Trophoblast cell (in vitro differentiated cells and primary cell): ENCODE measurements around the gene PRELID2.

Experiments used
- DNase-seq, 2 donors: peaks; one replicate each; pipeline ENCODE4 v3.0.0-alpha.2; 2016
- H2AFZ ChIP-seq: 2 replicates; pipeline ENCODE4 v1.6.1; 2013; ENCODE audit warnings: low read length, moderate library complexity, mild to moderate bottlenecking; ENCODE audit not compliant: insufficient read depth, poor library complexity
- H2AK5ac ChIP-seq: 2 replicates; pipeline ENCODE4 v1.6.1; 2013; ENCODE audit warnings: mild to moderate bottlenecking, low read length
- H2BK120ac ChIP-seq: 2 replicates; pipeline ENCODE4 v1.6.1; 2013; ENCODE audit warnings: low read length, mild to moderate bottlenecking, moderate library complexity; ENCODE audit not compliant: insufficient read depth, poor library complexity
- H2BK12ac ChIP-seq: 2 replicates; pipeline ENCODE4 v1.6.1; 2013; ENCODE audit warnings: mild to moderate bottlenecking, low read length, moderate library complexity
- H2BK5ac ChIP-seq: 2 replicates; pipeline ENCODE4 v1.6.1; 2013; ENCODE audit warnings: low read length, low read depth, moderate library complexity, mild to moderate bottlenecking; ENCODE audit not compliant: poor library complexity
- H3K14ac ChIP-seq: 2 replicates; pipeline ENCODE4 v1.6.1; 2013; ENCODE audit warnings: mild to moderate bottlenecking, low read length
- H3K18ac ChIP-seq: 2 replicates; pipeline ENCODE4 v1.6.1; 2013; ENCODE audit warnings: mild to moderate bottlenecking, low read length
- H3K23ac ChIP-seq: 2 replicates; pipeline ENCODE4 v1.6.1; 2013; ENCODE audit warnings: low read length
- H3K27ac ChIP-seq: 2 replicates; pipeline ENCODE4 v1.5.1; 2013; ENCODE audit warnings: low read depth, mild to moderate bottlenecking, inconsistent platforms, low read length, moderate library complexity
- H3K27me3 ChIP-seq: 2 replicates; pipeline ENCODE4 v1.6.1; 2013; ENCODE audit warnings: inconsistent platforms, mild to moderate bottlenecking, low read length, moderate library complexity; ENCODE audit not compliant: insufficient read depth
- H3K36me3 ChIP-seq, 2 experiments: 1 replicate in 1 of 2; 2 replicates in 1 of 2; pipeline ENCODE4 v1.6.1; 2013; ENCODE audit warnings: low read length in 2 of 2, mild to moderate bottlenecking in 2 of 2, moderate library complexity in 1 of 2; ENCODE audit not compliant: insufficient read depth in 2 of 2, control insufficient read depth in 1 of 2
- H3K4ac ChIP-seq: 2 replicates; pipeline ENCODE4 v1.6.1; 2013; ENCODE audit warnings: low read depth, mild to moderate bottlenecking, low read length, moderate library complexity
- H3K4me1 ChIP-seq, 2 experiments: 1 replicate in 1 of 2; 2 replicates in 1 of 2; pipeline ENCODE4 v1.6.1; 2013; ENCODE audit warnings: low read length in 2 of 2, mild to moderate bottlenecking in 2 of 2, moderate library complexity in 1 of 2; ENCODE audit not compliant: insufficient read depth in 2 of 2, control insufficient read depth in 1 of 2
- H3K4me2 ChIP-seq: 2 replicates; pipeline ENCODE4 v1.6.1; 2013; ENCODE audit warnings: inconsistent platforms, mild to moderate bottlenecking, low read length, moderate library complexity
- H3K4me3 ChIP-seq: 2 replicates; pipeline ENCODE4 v1.5.1; 2013; ENCODE audit warnings: mild to moderate bottlenecking, low read depth, low read length, inconsistent platforms
- H3K79me1 ChIP-seq: one replicate; pipeline ENCODE4 v1.6.1; 2013; ENCODE audit warnings: low read length
- H3K79me2 ChIP-seq: 2 replicates; pipeline ENCODE4 v1.6.1; 2013; ENCODE audit warnings: low read length, mild to moderate bottlenecking; ENCODE audit not compliant: control insufficient read depth, insufficient read depth, poor library complexity
- H3K9ac ChIP-seq: 2 replicates; pipeline ENCODE4 v1.6.1; 2013; ENCODE audit warnings: mild to moderate bottlenecking, low read length
- H3K9me3 ChIP-seq: 2 replicates; pipeline ENCODE4 v1.6.1; 2013; ENCODE audit warnings: low read depth, mild to moderate bottlenecking, control low read depth, inconsistent platforms, low read length; ENCODE audit not compliant: insufficient read depth
- H4K12ac ChIP-seq: 2 replicates; pipeline ENCODE4 v1.6.1; 2013; ENCODE audit warnings: low read depth, mild to moderate bottlenecking, low read length, moderate library complexity
- H4K8ac ChIP-seq: 2 replicates; pipeline ENCODE4 v1.6.1; 2013; ENCODE audit warnings: low read depth, mild to moderate bottlenecking, low read length, moderate library complexity
- H4K91ac ChIP-seq: one replicate; pipeline ENCODE4 v1.6.1; 2013; ENCODE audit warnings: low read depth, mild to moderate bottlenecking, low read length, moderate library complexity
- WGBS: extraction: QIAGEN DNeasy Blood & Tissue Kit; methylation state at CpG from one replicate; pipeline ENCODE4 v1.1.7; 2013; ENCODE audit warnings: missing lambda C conversion rate; ENCODE audit not compliant: insufficient read length, insufficient coverage; ENCODE audit errors: extremely low coverage; 5-methylcytosine and 5-hydroxymethylcytosine counted together

The PRELID2 gene

DNA sequence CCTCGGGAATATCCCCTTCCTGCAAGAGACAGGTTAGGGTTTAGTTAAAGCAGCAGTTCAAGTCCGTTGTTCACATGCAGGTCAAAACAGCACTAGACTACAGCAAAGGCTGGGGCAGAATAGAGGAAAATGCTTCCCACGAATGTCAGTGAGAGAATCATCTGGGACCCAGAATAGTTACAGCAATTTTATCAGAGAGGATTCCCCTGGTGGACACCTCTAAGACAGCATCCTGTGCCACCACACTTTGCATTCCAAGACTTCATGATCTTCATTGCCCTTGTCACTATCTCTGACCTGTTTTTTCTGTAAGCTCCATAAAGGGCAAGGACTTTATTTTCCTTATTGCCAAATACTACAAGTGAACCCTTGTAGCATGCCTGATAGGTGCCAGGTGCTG lies 24.8 kb upstream of the PRELID2 start:
- no peak overlapping the region for H3K18ac ChIP-seq
- H3K27me3 ChIP-seq: no peaks in the 10 kb centered on the region
- H2BK5ac ChIP-seq: no peak overlapping the region
- WGBS: no CpG with 5 or more reads among the region's 3 CpGs
- no peaks in the 10 kb centered on the region for H3K36me3 ChIP-seq
- no peak overlapping the region for H3K14ac ChIP-seq
- H3K79me1 ChIP-seq: peaks cover 5% of the 10 kb centered on the region
- DNase-seq: no peak
- no peak overlapping the region for H4K8ac ChIP-seq
- no peak overlapping the region for H2AK5ac ChIP-seq
- H4K12ac ChIP-seq: no peak overlapping the region
- H4K91ac ChIP-seq: no peak overlapping the region
- no peak overlapping the region for H3K4ac ChIP-seq
- no peak overlapping the region for H3K4me2 ChIP-seq
- H3K23ac ChIP-seq: no peak overlapping the region
- no peak overlapping the region for H3K4me3 ChIP-seq
- H3K9ac ChIP-seq: no peak overlapping the region
- H2AFZ ChIP-seq: no peak overlapping the region
- peaks cover 4 to 10% of the 10 kb centered on the region in 2 experiments for H3K4me1 ChIP-seq
- H2BK120ac ChIP-seq: no peak overlapping the region
- no peak overlapping the region for H3K27ac ChIP-seq
- no peaks in the 10 kb centered on the region for H3K9me3 ChIP-seq
- H3K79me2 ChIP-seq: no peaks in the 10 kb centered on the region
- no peak overlapping the region for H2BK12ac ChIP-seq

DNA sequence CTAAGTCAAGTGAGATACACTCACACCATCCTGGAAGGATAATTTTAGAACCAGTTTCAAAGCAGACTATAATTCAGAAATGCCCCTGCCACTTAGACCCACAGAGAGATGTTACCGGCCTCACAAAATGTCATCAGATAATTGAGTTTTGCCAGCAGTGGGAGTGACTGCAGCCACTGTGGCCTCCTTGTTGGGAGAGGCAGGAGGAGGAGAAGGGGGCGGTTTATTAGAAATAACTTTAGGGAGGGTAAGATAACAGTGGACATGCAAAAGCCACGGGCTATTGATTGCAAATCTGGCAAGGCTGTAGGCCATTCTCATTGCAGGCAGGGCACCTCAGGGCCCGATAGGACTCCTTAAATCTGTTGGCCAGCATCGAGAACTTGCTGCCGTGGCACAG lies 24.3 kb upstream of the PRELID2 start:
- peaks cover 6 to 13% of the 10 kb centered on the region in 2 experiments for H3K4me1 ChIP-seq
- WGBS: no CpG with 5 or more reads among the region's 6 CpGs
- no peaks in the 10 kb centered on the region for H3K9me3 ChIP-seq
- H3K36me3 ChIP-seq: no peaks in the 10 kb centered on the region
- peaks cover 5% of the 10 kb centered on the region for H3K79me1 ChIP-seq
- no peak overlapping the region for H4K8ac ChIP-seq
- H2BK5ac ChIP-seq: no peak overlapping the region
- H3K18ac ChIP-seq: no peak overlapping the region
- no peak overlapping the region for H2BK12ac ChIP-seq
- no peak overlapping the region for H3K4me2 ChIP-seq
- no peak overlapping the region for H3K4me3 ChIP-seq
- H2BK120ac ChIP-seq: no peak overlapping the region
- H3K9ac ChIP-seq: no peak overlapping the region
- H4K12ac ChIP-seq: no peak overlapping the region
- no peak overlapping the region for H4K91ac ChIP-seq
- no peak overlapping the region for H3K27ac ChIP-seq
- no peak overlapping the region for H3K23ac ChIP-seq
- H3K4ac ChIP-seq: no peak overlapping the region
- H3K79me2 ChIP-seq: no peaks in the 10 kb centered on the region
- no peaks in the 10 kb centered on the region for H3K27me3 ChIP-seq
- no peak for DNase-seq
- H2AFZ ChIP-seq: no peak overlapping the region
- no peak overlapping the region for H2AK5ac ChIP-seq
- H3K14ac ChIP-seq: no peak overlapping the region

- H2BK5ac ChIP-seq: no peak overlapping the region
- H3K36me3 ChIP-seq: no peaks in the 10 kb centered on the region
- H4K91ac ChIP-seq: no peak overlapping the region
- no peak overlapping the region for H2BK120ac ChIP-seq
- H3K27ac ChIP-seq: no peak overlapping the region
- H3K4me1 ChIP-seq: peaks cover 6 to 13% of the 10 kb centered on the region in 2 experiments
- no CpG with 5 or more reads among the region's 4 CpGs for WGBS
- no peak overlapping the region for H3K9ac ChIP-seq
- no peak overlapping the region for H3K4me2 ChIP-seq
- no peak overlapping the region for H3K18ac ChIP-seq
- no peak overlapping the region for H4K12ac ChIP-seq
- no peaks in the 10 kb centered on the region for H3K9me3 ChIP-seq
- no peak overlapping the region for H2AFZ ChIP-seq
- H2AK5ac ChIP-seq: no peak overlapping the region
- no peak overlapping the region for H3K23ac ChIP-seq
- H3K27me3 ChIP-seq: no peaks in the 10 kb centered on the region
- no peak overlapping the region for H3K4me3 ChIP-seq
- H4K8ac ChIP-seq: no peak overlapping the region
- no peaks in the 10 kb centered on the region for H3K79me2 ChIP-seq
- peaks cover 5% of the 10 kb centered on the region for H3K79me1 ChIP-seq
- DNase-seq: no peak
- no peak overlapping the region for H3K14ac ChIP-seq
- H3K4ac ChIP-seq: no peak overlapping the region
- no peak overlapping the region for H2BK12ac ChIP-seq
These were observed 23.8 kb upstream of the PRELID2 start for GRCh38 chr5:145858959-145859358.

DNA sequence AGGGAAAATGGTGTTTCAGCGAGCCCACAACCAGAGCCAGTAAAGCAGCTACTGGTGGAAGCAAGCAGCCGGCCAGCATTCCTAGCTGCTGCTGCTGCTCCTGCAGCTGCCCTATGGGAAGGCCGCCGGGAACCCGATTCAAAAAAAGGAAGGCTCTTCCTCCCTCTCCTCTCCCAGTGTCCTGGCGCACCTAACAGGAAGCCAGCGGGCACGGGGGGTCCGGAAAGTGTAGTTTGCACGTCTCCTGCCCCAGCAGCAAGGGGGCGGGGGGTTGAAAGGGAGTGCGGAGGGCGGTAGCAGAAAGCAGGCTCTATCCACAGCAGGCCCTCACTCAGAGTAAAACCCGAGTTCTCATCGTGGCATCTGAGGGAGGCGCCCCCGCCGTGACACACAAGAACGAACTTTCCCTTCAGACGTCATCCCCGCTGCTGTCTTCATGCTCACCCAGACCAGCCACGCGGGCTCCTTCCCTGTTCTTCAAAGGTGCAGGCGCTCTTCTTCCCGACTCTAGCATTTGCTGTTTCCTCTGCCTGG lies 21.2 kb upstream of the PRELID2 start:
- peak overlapping the region; percentile 47 for H2AFZ ChIP-seq
- H2BK120ac ChIP-seq: peak overlapping the region; percentile 10
- H3K9ac ChIP-seq: no peak overlapping the region
- no peak overlapping the region for H2AK5ac ChIP-seq
- H3K4me3 ChIP-seq: peak overlapping the region; percentile 61
- WGBS: no CpG with 5 or more reads among the region's 25 CpGs
- peak overlapping the region; percentile 9 for H3K14ac ChIP-seq
- peaks cover 6 to 13% of the 10 kb centered on the region in 2 experiments for H3K4me1 ChIP-seq
- no peak overlapping the region for H3K4ac ChIP-seq
- peak overlapping the region; percentile 14 for H4K12ac ChIP-seq
- H3K18ac ChIP-seq: peak overlapping the region; percentile 37
- no peaks in the 10 kb centered on the region for H3K27me3 ChIP-seq
- H4K8ac ChIP-seq: peak overlapping the region; percentile 27
- H3K9me3 ChIP-seq: no peaks in the 10 kb centered on the region
- no peaks in the 10 kb centered on the region for H3K79me2 ChIP-seq
- no peak overlapping the region for H2BK12ac ChIP-seq
- peak overlapping the region; percentile 46 for H4K91ac ChIP-seq
- peak; percentile 46 to 64 for DNase-seq
- H3K27ac ChIP-seq: peak overlapping the region; percentile 2
- no peak overlapping the region for H2BK5ac ChIP-seq
- H3K36me3 ChIP-seq: no peaks in the 10 kb centered on the region
- H3K79me1 ChIP-seq: peaks cover 5% of the 10 kb centered on the region
- H3K23ac ChIP-seq: no peak overlapping the region
- H3K4me2 ChIP-seq: peak overlapping the region; percentile 77
